Stimulated activated effector memory CD8-positive, alpha-beta T cell treated with anti-CD3 and anti-CD28 coated beads, Interleukin-12 subunit alpha, Interleukin-12 subunit beta, amount 100 ng/mL, for 72 hours (primary cell): ENCODE measurements around the gene MPV17L2.
A peak's percentile ranks its signal among the peaks of the same experiment; 100 is the strongest.

ENCODE experiments used
- ATAC-seq: fragments of 150-1000 bp; cut with Tn5 transposase; 2 replicates; pipeline ENCODE4 v1.10.0; 2021
- DNase-seq, 2 donors: peaks; one replicate each; pipeline ENCODE4 v3.0.0; 2021 to 2022; ENCODE audit warnings: low spot score in 2 of 2
- H3K27ac Mint-ChIP-seq: one replicate; pipeline ENCODE4 v1.8.0; 2022; ENCODE audit warnings: mild to moderate bottlenecking, mixed read lengths
- H3K36me3 Mint-ChIP-seq: one replicate; pipeline ENCODE4 v1.8.0; 2022; ENCODE audit warnings: mild to moderate bottlenecking, mixed read lengths
- H3K4me1 Mint-ChIP-seq: one replicate; pipeline ENCODE4 v1.8.0; 2022; ENCODE audit warnings: mixed read lengths
- H3K4me3 Mint-ChIP-seq: one replicate; pipeline ENCODE4 v1.8.0; 2022; ENCODE audit warnings: mild to moderate bottlenecking, mixed read lengths
- H3K9me3 Mint-ChIP-seq: one replicate; pipeline ENCODE4 v1.8.0; 2022; ENCODE audit warnings: mixed read lengths

Gene MPV17L2

DNA sequence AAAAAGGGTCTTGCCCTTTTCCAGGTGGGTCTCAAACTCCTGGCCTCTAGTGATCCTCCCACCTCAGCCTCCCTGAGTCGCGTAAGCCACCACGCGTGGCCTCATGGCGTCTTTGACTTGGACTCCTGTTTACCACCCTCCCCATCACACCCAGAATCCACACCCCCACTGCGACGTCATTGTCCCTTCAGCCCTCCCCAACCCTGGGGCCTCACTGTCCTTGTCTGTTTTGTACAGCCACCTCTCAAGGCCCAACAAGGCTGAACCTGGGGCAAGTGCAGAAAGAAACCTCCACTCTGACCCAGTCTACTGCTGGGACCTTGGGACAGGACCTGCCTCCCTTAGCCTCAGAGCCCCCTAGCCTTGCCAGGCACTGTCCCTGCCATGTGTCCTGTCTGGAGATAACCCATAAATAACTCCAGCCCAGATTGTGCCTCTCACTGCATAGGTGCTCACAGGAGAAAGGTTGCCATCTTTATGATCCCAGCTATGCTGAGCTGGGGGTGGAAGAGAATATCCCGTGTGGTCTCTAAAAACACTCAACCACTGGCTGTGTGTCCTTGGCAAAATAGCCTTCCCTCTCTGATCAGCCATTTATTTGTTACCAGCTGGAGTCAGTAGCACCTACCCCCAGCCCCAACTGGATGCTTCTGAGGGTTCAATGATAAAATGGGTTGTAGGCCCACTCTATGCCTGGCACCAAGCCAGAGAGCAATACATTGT is 21.3 kb upstream of the MPV17L2 start:
- H3K36me3 Mint-ChIP-seq = peaks cover 30% of the 10 kb centered on the region
- ATAC-seq (no peak), DNase-seq (no peak)
- H3K4me3 Mint-ChIP-seq = no peak overlapping the region
- peaks cover 27% of the 10 kb centered on the region for H3K4me1 Mint-ChIP-seq
- peak overlapping the region; percentile 87 for H3K27ac Mint-ChIP-seq
- H3K9me3 Mint-ChIP-seq = no peaks in the 10 kb centered on the region

GRCh38 chr19:18172331-18173053 is 20.5 kb upstream of the MPV17L2 start:
- no peak for DNase-seq
- peak overlapping the region; percentile 91 for H3K4me3 Mint-ChIP-seq
- H3K27ac Mint-ChIP-seq = peak overlapping the region; percentile 87
- no peak for ATAC-seq
- H3K36me3 Mint-ChIP-seq = peaks cover 28% of the 10 kb centered on the region
- peaks cover 27% of the 10 kb centered on the region for H3K4me1 Mint-ChIP-seq
- H3K9me3 Mint-ChIP-seq = no peaks in the 10 kb centered on the region

DNA sequence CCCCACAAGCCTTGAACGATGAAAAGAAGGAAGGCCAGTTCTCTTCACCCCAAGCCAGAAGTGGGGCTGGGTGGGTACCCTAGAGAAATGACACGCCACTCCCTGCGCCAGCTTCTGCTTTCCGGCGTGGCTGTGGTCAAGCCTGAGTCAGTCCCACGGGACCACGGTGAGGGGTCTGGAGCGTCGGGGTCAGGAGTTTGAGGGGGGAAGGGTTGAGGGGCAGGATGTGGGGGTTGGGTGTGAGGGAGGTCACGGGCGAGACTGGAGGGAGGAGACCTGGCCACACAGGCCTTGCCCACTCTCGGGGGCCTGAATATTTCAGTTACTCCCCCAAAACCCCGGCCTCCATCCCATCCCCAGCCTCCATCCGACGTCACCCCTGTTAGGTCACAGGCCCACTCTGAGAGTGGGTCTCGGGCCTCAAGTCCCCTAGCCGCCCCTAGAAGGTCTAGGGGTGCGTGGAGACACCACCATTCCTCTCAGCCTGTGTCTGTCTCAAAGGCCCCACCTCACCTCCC is 19.9 kb upstream of the MPV17L2 start:
- DNase-seq (no peak), ATAC-seq (no peak)
- Mint-ChIP-seq H3K4me1 (peaks cover 24% of the 10 kb centered on the region), H3K4me3 (peak overlapping the region; percentile 91), H3K9me3 (no peaks in the 10 kb centered on the region), H3K27ac (peak overlapping the region; percentile 87), H3K36me3 (peaks cover 28% of the 10 kb centered on the region)

DNA sequence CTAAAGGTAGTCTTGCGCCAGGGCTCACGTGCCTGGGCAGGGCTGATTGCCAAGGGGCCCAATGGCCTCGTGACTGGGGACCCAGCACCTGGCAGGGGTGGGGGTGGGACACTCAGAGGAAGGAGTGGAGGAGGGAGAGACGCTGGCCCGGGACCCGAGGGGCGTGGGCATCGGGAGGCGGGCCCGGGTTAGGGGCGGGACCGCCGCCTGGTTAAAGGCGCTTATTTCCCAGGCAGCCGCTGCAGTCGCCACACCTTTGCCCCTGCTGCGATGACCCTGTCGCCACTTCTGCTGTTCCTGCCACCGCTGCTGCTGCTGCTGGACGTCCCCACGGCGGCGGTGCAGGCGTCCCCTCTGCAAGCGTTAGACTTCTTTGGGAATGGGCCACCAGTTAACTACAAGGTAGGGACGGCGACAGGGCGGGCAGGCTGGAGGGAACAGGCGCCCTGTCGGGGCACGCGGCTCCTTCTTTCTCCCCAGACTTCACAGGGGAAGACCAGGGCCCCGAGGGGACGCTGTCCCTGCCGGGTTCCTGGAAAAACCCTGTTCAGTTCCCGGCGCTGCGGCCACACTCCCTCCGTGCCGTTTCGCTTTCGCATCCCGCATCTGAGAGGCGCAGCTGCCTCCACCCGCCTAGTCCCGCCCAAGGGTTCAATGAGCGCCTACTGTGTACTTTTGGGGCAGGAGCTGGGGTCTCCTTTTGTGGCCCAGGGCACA is 19.3 kb upstream of the MPV17L2 start, which contains the start of gene IFI30:
Gene IFI30, plus strand, starts transcription at position 242 of the 717 bp plus-strand sequence. Its CDS starts 29 bp downstream, at position 271.
- Mint-ChIP-seq H3K4me1 (peaks cover 21% of the 10 kb centered on the region), H3K4me3 (peak within 1 kb of the TSS; percentile 91), H3K27ac (peak within 1 kb of the TSS; percentile 87), H3K9me3 (no peaks in the 10 kb centered on the region), H3K36me3 (peaks cover 27% of the 10 kb centered on the region)
- ATAC-seq = peak; percentile 83
- peak; percentile 48 to 82 for DNase-seq

DNA sequence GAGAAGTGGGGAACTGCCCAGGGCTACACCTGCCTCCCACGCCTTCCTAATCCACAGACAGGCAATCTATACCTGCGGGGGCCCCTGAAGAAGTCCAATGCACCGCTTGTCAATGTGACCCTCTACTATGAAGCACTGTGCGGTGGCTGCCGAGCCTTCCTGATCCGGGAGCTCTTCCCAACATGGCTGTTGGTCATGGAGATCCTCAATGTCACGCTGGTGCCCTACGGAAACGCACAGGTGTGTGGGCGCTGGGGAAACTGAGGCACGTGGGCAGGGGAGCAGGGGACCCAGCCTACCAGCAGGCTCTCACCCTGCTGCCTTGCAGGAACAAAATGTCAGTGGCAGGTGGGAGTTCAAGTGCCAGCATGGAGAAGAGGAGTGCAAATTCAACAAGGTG is 18.0 kb upstream of the MPV17L2 start:
- Mint-ChIP-seq H3K4me1 (peaks cover 21% of the 10 kb centered on the region), H3K9me3 (no peaks in the 10 kb centered on the region), H3K4me3 (peak overlapping the region; percentile 91), H3K36me3 (peaks cover 27% of the 10 kb centered on the region), H3K27ac (no peak overlapping the region)
- no peak for DNase-seq
- ATAC-seq = no peak

DNA sequence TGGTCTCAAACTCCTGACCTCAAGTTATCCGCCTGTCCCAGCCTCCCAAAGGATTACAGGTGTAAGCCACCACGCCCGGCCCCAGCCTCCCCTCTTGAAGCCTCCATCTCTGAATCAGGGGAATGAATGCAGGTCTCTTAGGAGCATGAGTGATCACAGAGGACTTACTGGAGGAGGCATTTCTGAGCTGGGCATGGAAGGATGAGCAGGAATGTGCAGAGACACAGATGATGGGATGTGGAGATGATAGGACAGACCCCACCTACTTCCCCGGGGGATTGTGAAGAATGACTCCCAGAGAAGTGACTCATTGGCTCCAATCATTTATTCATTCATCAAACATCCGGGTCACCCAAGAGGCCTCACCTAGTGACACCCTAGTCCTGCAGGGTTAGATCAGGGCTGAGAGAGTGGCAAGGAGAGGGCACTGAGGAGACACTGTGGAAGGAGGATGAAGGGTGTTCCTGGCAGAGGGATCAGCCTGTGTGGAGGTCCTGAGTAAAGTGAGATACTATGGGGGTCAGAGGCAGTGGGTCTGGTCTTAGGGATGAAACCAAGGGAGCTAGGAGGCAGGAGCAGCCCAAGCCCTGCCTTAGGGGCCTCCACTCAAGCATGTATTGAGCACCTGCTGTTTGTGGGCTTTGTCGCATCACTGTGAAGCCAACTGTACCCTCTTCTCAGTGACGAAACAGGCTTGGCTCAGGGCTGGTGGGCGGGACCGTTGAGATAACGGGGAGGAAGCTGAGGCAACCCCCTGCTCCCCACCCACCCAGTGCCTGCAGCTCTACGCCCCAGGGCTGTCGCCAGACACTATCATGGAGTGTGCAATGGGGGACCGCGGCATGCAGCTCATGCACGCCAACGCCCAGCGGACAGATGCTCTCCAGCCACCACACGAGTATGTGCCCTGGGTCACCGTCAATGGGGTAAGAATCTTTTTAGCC is 16.4 kb upstream of the MPV17L2 start:
- ATAC-seq (no peak), DNase-seq (no peak)
- Mint-ChIP-seq H3K36me3 (peaks cover 21% of the 10 kb centered on the region), H3K4me3 (no peak overlapping the region), H3K4me1 (peaks cover 21% of the 10 kb centered on the region), H3K9me3 (no peaks in the 10 kb centered on the region), H3K27ac (no peak overlapping the region)

GRCh38 chr19:18179957-18180356 is 13.1 kb upstream of the MPV17L2 start:
- no peak for DNase-seq
- no peak for ATAC-seq
- H3K36me3 Mint-ChIP-seq = peaks cover 14% of the 10 kb centered on the region
- no peak overlapping the region for H3K27ac Mint-ChIP-seq
- no peak overlapping the region for H3K4me3 Mint-ChIP-seq
- H3K9me3 Mint-ChIP-seq = no peaks in the 10 kb centered on the region
- H3K4me1 Mint-ChIP-seq = no peaks in the 10 kb centered on the region

- Mint-ChIP-seq H3K4me1 (no peaks in the 10 kb centered on the region), H3K9me3 (no peaks in the 10 kb centered on the region), H3K27ac (no peak overlapping the region), H3K36me3 (no peaks in the 10 kb centered on the region), H3K4me3 (no peak overlapping the region)
- DNase-seq (no peak), ATAC-seq (no peak)
Observed at GRCh38 chr19:18183529-18183928, 9.5 kb upstream of the MPV17L2 start.

DNA sequence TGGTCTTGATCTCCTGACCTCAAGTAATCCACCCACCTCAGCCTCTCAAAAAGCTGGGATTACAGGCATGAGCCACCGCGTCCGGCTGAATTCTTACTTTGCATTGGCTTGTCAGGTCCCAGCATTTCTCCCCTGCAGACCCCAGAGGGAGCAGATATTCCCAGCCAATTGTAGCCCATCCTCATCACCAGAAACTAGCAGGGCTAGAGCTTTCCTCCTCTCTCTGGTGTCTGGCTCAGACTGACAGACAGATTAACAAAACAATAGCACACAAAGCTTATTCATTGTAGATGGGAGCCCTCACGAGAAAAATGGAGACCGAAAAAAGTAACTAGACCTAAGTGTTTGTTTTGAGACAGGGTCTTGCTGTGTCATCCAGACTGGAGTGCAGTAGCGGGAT is 7.5 kb upstream of the MPV17L2 start:
- no peak for DNase-seq
- Mint-ChIP-seq H3K36me3 (no peaks in the 10 kb centered on the region), H3K9me3 (no peaks in the 10 kb centered on the region), H3K4me3 (no peak overlapping the region), H3K27ac (no peak overlapping the region), H3K4me1 (no peaks in the 10 kb centered on the region)
- no peak for ATAC-seq

GRCh38 chr19:18190278-18190677 is 2.7 kb upstream of the MPV17L2 start:
- peaks cover 23% of the 10 kb centered on the region for H3K36me3 Mint-ChIP-seq
- H3K4me1 Mint-ChIP-seq = peaks cover 19% of the 10 kb centered on the region
- ATAC-seq = no peak
- DNase-seq = no peak
- peak overlapping the region; percentile 67 for H3K27ac Mint-ChIP-seq
- no peak overlapping the region for H3K4me3 Mint-ChIP-seq
- no peaks in the 10 kb centered on the region for H3K9me3 Mint-ChIP-seq

DNA sequence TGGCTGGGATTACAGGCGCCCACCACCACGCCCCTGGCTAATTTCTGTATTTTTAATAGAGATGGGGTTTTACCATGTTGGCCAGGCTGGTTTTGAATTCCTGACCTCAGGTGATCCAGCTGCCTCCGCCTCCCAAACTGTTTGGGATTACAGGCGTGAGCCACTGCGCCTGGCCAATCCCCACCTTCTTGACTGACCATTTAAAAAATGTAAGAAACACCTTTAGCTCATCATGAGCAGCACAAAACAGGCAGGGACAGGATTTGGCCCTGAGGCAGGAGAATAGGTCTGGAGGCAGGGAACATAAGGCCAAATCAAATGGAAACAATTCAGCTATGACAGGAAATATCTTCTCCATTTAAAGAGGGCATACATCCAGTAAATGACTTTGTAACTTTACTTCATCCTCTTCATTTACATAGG is 1.4 kb upstream of the MPV17L2 start:
- H3K27ac Mint-ChIP-seq = peak overlapping the region; percentile 88
- ATAC-seq (no peak), DNase-seq (no peak)
- peaks cover 33% of the 10 kb centered on the region for H3K36me3 Mint-ChIP-seq
- H3K4me3 Mint-ChIP-seq = peak overlapping the region; percentile 78
- H3K4me1 Mint-ChIP-seq = peaks cover 19% of the 10 kb centered on the region
- no peaks in the 10 kb centered on the region for H3K9me3 Mint-ChIP-seq

GRCh38 chr19:18193388-18194180 is 566 bp downstream of the MPV17L2 start:
- DNase-seq (no peak), ATAC-seq (no peak)
- peak overlapping the region; percentile 78 for H3K4me3 Mint-ChIP-seq
- H3K27ac Mint-ChIP-seq = peak overlapping the region; percentile 88
- peaks cover 19% of the 10 kb centered on the region for H3K4me1 Mint-ChIP-seq
- H3K9me3 Mint-ChIP-seq = no peaks in the 10 kb centered on the region
- peaks cover 46% of the 10 kb centered on the region for H3K36me3 Mint-ChIP-seq

DNA sequence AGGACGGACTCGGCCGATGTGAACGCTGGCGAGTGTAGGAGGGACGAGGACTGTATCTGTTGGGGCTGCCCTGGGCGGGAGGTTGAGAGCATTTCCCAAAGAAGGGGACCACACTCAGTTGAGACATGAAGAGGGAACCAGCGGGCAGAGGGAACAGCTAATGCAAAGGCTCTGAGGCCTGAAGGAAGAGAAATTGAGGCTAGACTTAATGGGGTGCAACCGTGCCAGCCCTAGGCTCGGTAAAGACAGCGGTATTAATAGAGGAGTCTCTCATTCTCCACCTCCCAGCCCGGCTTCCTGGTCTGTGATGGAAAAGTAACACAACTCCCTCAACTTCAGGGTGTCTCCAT is 1.1 kb downstream of the MPV17L2 start:
- H3K27ac Mint-ChIP-seq = peak overlapping the region; percentile 88
- peak overlapping the region; percentile 78 for H3K4me3 Mint-ChIP-seq
- peaks cover 52% of the 10 kb centered on the region for H3K36me3 Mint-ChIP-seq
- H3K9me3 Mint-ChIP-seq = no peaks in the 10 kb centered on the region
- DNase-seq (no peak), ATAC-seq (no peak)
- peaks cover 19% of the 10 kb centered on the region for H3K4me1 Mint-ChIP-seq
